ENCODE measurements around the gene GAREM1. TPM values are rescaled to one million over a fixed set of nuclear protein-coding genes. Genes with fewer than 3 reads are reported as not detected.

GAREM1 gene
- polyA plus RNA-seq, 1 of the 3 experiments (the other 2 are of a cell fraction): 2.8 TPM

GRCh38 chr18:32238635-32239268 lies 231.9 kb downstream of the GAREM1 start:
- Histone ChIP-seq H3K27ac (ENCODE audit: low read depth in 2 of 2, low read length in 1 of 2) (no peak overlapping the region), H3K27me3 (ENCODE audit: insufficient read depth) (no peaks in the 10 kb centered on the region), H3K9me3 (no peaks in the 10 kb centered on the region), H3K9ac (no peak overlapping the region), H3K4me1 (ENCODE audit: control insufficient read depth in 1 of 2, insufficient read depth in 2 of 2, low read depth in 1 of 2, low read length in 1 of 2) (no peaks in the 10 kb centered on the region), H3K36me3 (replicated peaks in 1 of 2; ENCODE audit: control insufficient read depth in 1 of 2, insufficient read depth in 2 of 2, low read length in 1 of 2) (no peaks in the 10 kb centered on the region), H3F3A (replicated peaks; ENCODE audit: insufficient read depth) (no peaks in the 10 kb centered on the region), H3K4me2 (no peak overlapping the region), H3K79me2 (ENCODE audit: insufficient read depth) (no peaks in the 10 kb centered on the region), H4K20me1 (ENCODE audit: insufficient read depth) (no peaks in the 10 kb centered on the region), H3K4me3 (ENCODE audit: low read depth in 2 of 2, low read length in 1 of 2) (no peak overlapping the region), H3K9me2 (no peaks in the 10 kb centered on the region; the same call in 1 of the 2 replicates), H2AFZ (ENCODE audit: low read depth) (no peak overlapping the region)
- ChIA-PET CTCF (interaction anchor here (0.9 to 1.4 kb wide), 6 partner anchors 18 to 165 kb away, joined by 3 to 4 read pairs (median 3); no protein-coding TSS in a partner anchor), POLR2A (no interaction called here)
- WGBS (ENCODE audit: low lambda C conversion rate): 79% methylated on average over 5 of the region's 5 CpGs
- DNase-seq: no peak
- TF ChIP-seq ELF1 (IDR thresholded peaks at IDR 0.05): no peak
- no peak for TF ChIP-seq CTCF (IDR thresholded peaks at IDR 0.05)
- TF ChIP-seq EP300 (IDR thresholded peaks at IDR 0.05; ENCODE audit: borderline replicate concordance in 1 of 2, low read depth in 1 of 2, low read length in 1 of 2): no peak
- TF ChIP-seq MEF2A (IDR thresholded peaks at IDR 0.05; ENCODE audit: borderline replicate concordance, low read depth): no peak
- TF ChIP-seq REST (IDR thresholded peaks at IDR 0.05; ENCODE audit: low read depth, low read length): no peak
- no peak for TF ChIP-seq NRF1 (IDR thresholded peaks at IDR 0.05; ENCODE audit: low read depth, low read length)
- TF ChIP-seq TCF12 (IDR thresholded peaks at IDR 0.05): no peak

- DNase-seq: no peak
- no peak overlapping the region for H3K4me2 ChIP-seq
- H4K20me1 ChIP-seq (ENCODE audit: insufficient read depth): no peaks in the 10 kb centered on the region
- H3K9me2 ChIP-seq: no peaks in the 10 kb centered on the region; the same call in 1 of the 2 replicates
- WGBS (ENCODE audit: low lambda C conversion rate): 23% methylated on average over 3 of the region's 3 CpGs
- no peak overlapping the region for H3K4me3 ChIP-seq (ENCODE audit: low read depth in 2 of 2, low read length in 1 of 2)
- no peaks in the 10 kb centered on the region for H3K36me3 ChIP-seq (replicated peaks in 1 of 2; ENCODE audit: control insufficient read depth in 1 of 2, insufficient read depth in 2 of 2, low read length in 1 of 2)
- POLR2A ChIA-PET: no interaction called here
- no peaks in the 10 kb centered on the region for H3K9me3 ChIP-seq
- no peak overlapping the region for H3K9ac ChIP-seq
- H2AFZ ChIP-seq (ENCODE audit: low read depth): no peak overlapping the region
- CTCF ChIA-PET: interaction anchor here (0.8 to 1.3 kb wide), 2 partner anchors 14 to 15 kb away, joined by 3 read pairs; no protein-coding TSS in a partner anchor
- no peaks in the 10 kb centered on the region for H3F3A ChIP-seq (replicated peaks; ENCODE audit: insufficient read depth)
- H3K79me2 ChIP-seq (ENCODE audit: insufficient read depth): no peaks in the 10 kb centered on the region
- no peak overlapping the region for H3K27ac ChIP-seq (ENCODE audit: low read depth in 2 of 2, low read length in 1 of 2)
- H3K27me3 ChIP-seq (ENCODE audit: insufficient read depth): no peaks in the 10 kb centered on the region
- TF ChIP-seq GATA2 (CRISPR knock-in tag; IDR thresholded peaks at IDR 0.05) (no peak), JUND (IDR thresholded peaks at IDR 0.05) (no peak), RFX5 (IDR thresholded peaks at IDR 0.05; ENCODE audit: low read length) (no peak), IRF3 (IDR thresholded peaks at IDR 0.05; ENCODE audit: low read depth, low read length) (no peak), CTCF (IDR thresholded peaks at IDR 0.05) (no peak), MEF2A (IDR thresholded peaks at IDR 0.05; ENCODE audit: borderline replicate concordance, low read depth) (no peak), YY1 (IDR thresholded peaks at IDR 0.05; ENCODE audit: low read depth) (no peak), NFIC (IDR thresholded peaks at IDR 0.05; ENCODE audit: borderline replicate concordance) (no peak), ELF1 (IDR thresholded peaks at IDR 0.05) (no peak), FOXJ3 (CRISPR knock-in tag; IDR thresholded peaks at IDR 0.05) (no peak), NRF1 (IDR thresholded peaks at IDR 0.05; ENCODE audit: low read depth, low read length) (no peak)
- H3K4me1 ChIP-seq (ENCODE audit: control insufficient read depth in 1 of 2, insufficient read depth in 2 of 2, low read depth in 1 of 2, low read length in 1 of 2): no peaks in the 10 kb centered on the region
Observed at GRCh38 chr18:32237049-32237448, 233.6 kb downstream of the GAREM1 start.
